HG03103 (cell line): Measurements from ENCODE around the gene H2BK1.

ENCODE experiments used
- ATAC-seq: cut with Tn5 transposase; IDR thresholded peaks from one replicate; pipeline ENCODE4 v1.9.1; 2021; ENCODE audit warnings: low read depth; ENCODE audit not compliant: unreplicated experiment

Gene H2BK1

GRCh38 chr7:151232917-151233701 is 22.8 kb upstream of the H2BK1 start:
- peak; percentile 10 for ATAC-seq

GRCh38 chr7:151232091-151232916 is 22.0 kb upstream of the H2BK1 start, which contains the start of gene CHPF2:
CHPF2 (plus strand) TSS chr7:151232483; CDS start chr7:151234012, 1,529 bp downstream.
- ATAC-seq, result peak; percentile 98

- no peak for ATAC-seq
Observed at GRCh38 chr7:151231080-151231479, 20.8 kb upstream of the H2BK1 start.

- ATAC-seq, result no peak
Observed at GRCh38 chr7:151229249-151229648, 19.0 kb upstream of the H2BK1 start.

GRCh38 chr7:151228024-151228866 is 18.0 kb upstream of the H2BK1 start:
- ATAC-seq, result no peak

GRCh38 chr7:151226875-151227782 is 16.8 kb upstream of the H2BK1 start, which contains the start of gene ABCF2:
ABCF2 (minus strand) TSS chr7:151227205; CDS start chr7:151226458, 747 bp downstream.
- ATAC-seq, result peak; percentile 99

- no peak for ATAC-seq
Observed at GRCh38 chr7:151226560-151226874, 16.2 kb upstream of the H2BK1 start.

- no peak for ATAC-seq
Observed at GRCh38 chr7:151225948-151226510, 15.7 kb upstream of the H2BK1 start.

GRCh38 chr7:151223728-151224127 is 13.4 kb upstream of the H2BK1 start:
- ATAC-seq, result no peak

- ATAC-seq, result no peak
Observed at GRCh38 chr7:151218170-151218569, 7.9 kb upstream of the H2BK1 start.

GRCh38 chr7:151215396-151215795 is 5.1 kb upstream of the H2BK1 start:
- ATAC-seq, result no peak

GRCh38 chr7:151213826-151214225 is 3.5 kb upstream of the H2BK1 start:
- no peak for ATAC-seq

GRCh38 chr7:151212626-151213025 is 2.3 kb upstream of the H2BK1 start:
- no peak for ATAC-seq

GRCh38 chr7:151211155-151211772 is 976 bp upstream of the H2BK1 start:
- no peak for ATAC-seq

GRCh38 chr7:151209588-151209987 is 700 bp downstream of the H2BK1 start:
- ATAC-seq, result no peak

- ATAC-seq, result no peak
Observed at GRCh38 chr7:151208253-151208862, 1.9 kb downstream of the H2BK1 start.

- ATAC-seq, result no peak
Observed at GRCh38 chr7:151207804-151208203, 2.5 kb downstream of the H2BK1 start.

- ATAC-seq, result no peak
Observed at GRCh38 chr7:151207315-151207714, 3.0 kb downstream of the H2BK1 start.

GRCh38 chr7:151206914-151207313 is 3.4 kb downstream of the H2BK1 start:
- no peak for ATAC-seq
